ENCODE data around the gene AHCYL2. TPM values are rescaled to one million over a fixed set of nuclear protein-coding genes. Genes with fewer than 3 reads are reported as not detected.

The AHCYL2 gene
- total and polyA plus RNA-seq, 2 of the 8 experiments (the other 6 are each of a cell fraction or from before 2014, with no cell fraction given): 20.7 to 25.4 TPM

GRCh38 chr7:129311429-129311828 is 86.6 kb downstream of the AHCYL2 start:
- Histone ChIP-seq H4K20me1 (replicated peaks in 1 of 2; ENCODE audit: control insufficient read depth in 1 of 2, insufficient read depth in 2 of 2, low read length in 2 of 2) (no peaks in the 10 kb centered on the region), H3K23ac (ENCODE audit: insufficient read length) (no peak overlapping the region), H2AK5ac (ENCODE audit: low read depth, low read length) (no peak overlapping the region), H3K4me3 (ENCODE audit: extremely low read depth in 1 of 4, insufficient read depth in 2 of 4, low read depth in 3 of 4, low read length in 4 of 4) (no peak overlapping the region), H3K36me3 (ENCODE audit: control insufficient read depth in 2 of 4, insufficient read depth in 4 of 4, low read length in 3 of 4) (no peaks in the 10 kb centered on the region), H3K14ac (ENCODE audit: insufficient read length) (no peak overlapping the region), H4K91ac (replicated peaks; ENCODE audit: insufficient read length, low read length) (no peak overlapping the region), H3K27ac (ENCODE audit: low read depth, low read length) (no peak overlapping the region), H3K79me1 (ENCODE audit: low read depth, low read length) (peaks cover 2% of the 10 kb centered on the region), H3K9me3 (ENCODE audit: insufficient read depth in 2 of 2, low read depth in 1 of 2, low read length in 1 of 2) (no peaks in the 10 kb centered on the region), H2BK15ac (ENCODE audit: low read length) (no peak overlapping the region), H3K4me2 (ENCODE audit: insufficient read depth in 1 of 2, low read depth in 2 of 2, low read length in 2 of 2) (no peak overlapping the region), H3K4me1 (replicated peaks in 1 of 4; ENCODE audit: control insufficient read depth in 3 of 4, insufficient read depth in 4 of 4, low read length in 3 of 4) (no peaks in the 10 kb centered on the region), H3K27me3 (replicated peaks in 1 of 4; ENCODE audit: control insufficient read depth in 3 of 4, extremely low read depth in 1 of 4, insufficient read depth in 3 of 4, low read length in 3 of 4) (no peaks in the 10 kb centered on the region), H2BK20ac (ENCODE audit: low read length) (no peak overlapping the region), H3K56ac (replicated peaks; ENCODE audit: insufficient read length, low read depth, low read length) (no peak overlapping the region), H3K9ac (replicated peaks in 1 of 4; ENCODE audit: extremely low read depth in 1 of 4, low read depth in 3 of 4, low read length in 3 of 4) (no peak overlapping the region), H3K79me2 (ENCODE audit: control insufficient read depth in 1 of 2, insufficient read depth in 2 of 2, low read length in 2 of 2) (no peaks in the 10 kb centered on the region), H4K5ac (ENCODE audit: insufficient read length, low read depth, low read length) (no peak overlapping the region), H3K4ac (replicated peaks; ENCODE audit: insufficient read length, low read depth, low read length) (no peak overlapping the region), H2BK120ac (replicated peaks; ENCODE audit: low read depth, low read length) (no peak overlapping the region), H2AFZ (ENCODE audit: low read length) (no peak overlapping the region), H2BK12ac (ENCODE audit: low read depth, low read length) (no peak overlapping the region), H4K8ac (ENCODE audit: extremely low read depth, insufficient read depth, low read length) (no peak overlapping the region), H3K23me2 (ENCODE audit: low read depth, low read length) (no peaks in the 10 kb centered on the region; the same call in 1 of the 2 replicates), H2BK5ac (ENCODE audit: low read depth, low read length) (no peak overlapping the region), H3K18ac (ENCODE audit: extremely low read depth, low read length) (no peak overlapping the region)
- CTCF ChIA-PET (ENCODE audit: partially characterized antibody): interaction anchor here (1.3 to 1.8 kb wide), 3 partner anchors 23 to 101 kb away, joined by 4 to 8 read pairs (median 7); no protein-coding TSS in a partner anchor
- 95% methylated on average over 5 of the region's 5 CpGs; no CpG with 5 or more reads in 1 of the 2 experiments for WGBS, 2 experiments (ENCODE audit: extremely low coverage in 1 of 2, insufficient coverage in 1 of 2, insufficient read length in 1 of 2, insufficient replicate concordance in 2 of 2, low coverage in 1 of 2, low lambda C conversion rate in 2 of 2, missing lambda C conversion rate in 1 of 2)
- DNase-seq (ENCODE audit: low read depth in 1 of 2, low spot score in 2 of 2) (no peak), FAIRE-seq (no peak)
- POLR2A ChIA-PET (ENCODE audit: partially characterized antibody): no interaction called here
- TF ChIP-seq SIX5 (IDR thresholded peaks at IDR 0.05; ENCODE audit: low read depth, low read length) (no peak), CTCF (IDR thresholded peaks at IDR 0.05; ENCODE audit: control extremely low read depth in 1 of 3, insufficient read depth in 1 of 3, low read depth in 1 of 3, low read length in 3 of 3) (no peak), FOSL1 (IDR thresholded peaks at IDR 0.05; ENCODE audit: insufficient read depth, low read depth, low read length) (no peak), TBP (IDR thresholded peaks at IDR 0.05; ENCODE audit: low read depth, low read length) (no peak)
